IMR-90 (cell line): ENCODE results near the gene MUC21. TPM values are rescaled to one million over a fixed set of nuclear protein-coding genes. Genes with fewer than 3 reads are reported as not detected.

ENCODE experiments used
- ATAC-seq: fragments of 200-7000 bp; cut with Tn5 transposase; 2 replicates; pipeline ENCODE4 v1.9.1; 2020; ENCODE audit warnings: low read depth, mild to moderate bottlenecking, moderate library complexity
- BruUV-seq: library from RNA; stranded (reverse); fragments of 400-500 nt; replicated peaks from 2 replicates; lab custom pipeline; 2021; lab: Mats Ljungman, UMichigan
- CTCF ChIA-PET: fragments of 300-600 bp; formaldehyde crosslinking; extraction: SDS; loops from one replicate; lab custom pipeline; 2021; ENCODE audit warnings: antibody characterized with exemption; lab: Yijun Ruan, JAX
- POLR2A ChIA-PET: fragments of 300-600 bp; sonication (Branson Sonifier 250); formaldehyde crosslinking; loops from one replicate; lab custom pipeline; 2022; ENCODE audit warnings: antibody characterized with exemption; ENCODE audit not compliant: unreplicated experiment; lab: Charles Lee
- DNase-seq: peaks from one replicate; pipeline ENCODE4 v3.0.0; 2013
- H2AFZ ChIP-seq: replicated peaks from 2 replicates; pipeline ENCODE3; 2013; ENCODE audit warnings: low read length, mild to moderate bottlenecking; ENCODE audit not compliant: poor library complexity
- H2AK5ac ChIP-seq: 2 replicates; pipeline ENCODE4 v1.6.1; 2013; ENCODE audit warnings: low read depth, low read length, inconsistent platforms
- H2AK9ac ChIP-seq: replicated peaks from 2 replicates; pipeline ENCODE3; 2013; ENCODE audit warnings: mild to moderate bottlenecking, low read depth, low read length, moderate library complexity; ENCODE audit not compliant: poor library complexity
- H2BK120ac ChIP-seq: 2 replicates; pipeline ENCODE4 v1.6.1; 2013; ENCODE audit warnings: low read depth, low read length, inconsistent platforms
- H2BK15ac ChIP-seq: 3 replicates; pipeline ENCODE4 v1.6.1; 2013; ENCODE audit warnings: low read depth, low read length, inconsistent platforms
- H2BK20ac ChIP-seq: 2 replicates; pipeline ENCODE4 v1.6.1; 2013; ENCODE audit warnings: low read depth, mild to moderate bottlenecking, inconsistent platforms, low read length, moderate library complexity
- H2BK5ac ChIP-seq: 2 replicates; pipeline ENCODE4 v1.6.1; 2013; ENCODE audit warnings: mild to moderate bottlenecking, low read depth, low read length, inconsistent platforms; ENCODE audit not compliant: poor library complexity, severe bottlenecking
- H3K14ac ChIP-seq: replicated peaks from 2 replicates; pipeline ENCODE4 v1.6.1; 2013; ENCODE audit warnings: low read depth, low read length, inconsistent platforms
- H3K18ac ChIP-seq: 2 replicates; pipeline ENCODE4 v1.6.1; 2013; ENCODE audit warnings: low read depth, low read length, control low read depth
- H3K23ac ChIP-seq: 2 replicates; pipeline ENCODE4 v1.6.1; 2013; ENCODE audit warnings: low read depth, low read length, inconsistent platforms
- H3K27ac ChIP-seq: 2 replicates; pipeline ENCODE4 v1.5.1; 2013; ENCODE audit warnings: mild to moderate bottlenecking, control low read depth, low read length; ENCODE audit not compliant: insufficient read depth
- H3K27me3 ChIP-seq: 2 replicates; pipeline ENCODE4 v1.6.1; 2013; ENCODE audit warnings: low read length; ENCODE audit not compliant: control insufficient read depth, insufficient read depth
- H3K36me3 ChIP-seq: 2 replicates; pipeline ENCODE4 v1.6.1; 2013; ENCODE audit warnings: low read length, mixed read lengths; ENCODE audit not compliant: control insufficient read depth, insufficient read depth
- H3K4ac ChIP-seq: 2 replicates; pipeline ENCODE4 v1.6.1; 2013; ENCODE audit warnings: low read depth, low read length, inconsistent platforms
- H3K4me1 ChIP-seq: 2 replicates; pipeline ENCODE4 v1.6.1; 2013; ENCODE audit warnings: low read length, mixed read lengths; ENCODE audit not compliant: control insufficient read depth, insufficient read depth
- H3K4me2 ChIP-seq: 2 replicates; pipeline ENCODE4 v1.6.1; 2013; ENCODE audit warnings: low read depth, mild to moderate bottlenecking, control low read depth, low read length, moderate library complexity
- H3K4me3 ChIP-seq: 2 replicates; pipeline ENCODE4 v1.5.1; 2013; ENCODE audit warnings: low read depth, mild to moderate bottlenecking, control low read depth, low read length, moderate library complexity; ENCODE audit not compliant: insufficient read depth
- H3K56ac ChIP-seq: 2 replicates; pipeline ENCODE4 v1.6.1; 2013; ENCODE audit warnings: low read length, inconsistent platforms; ENCODE audit not compliant: insufficient read depth; ENCODE audit errors: extremely low read depth
- H3K79me1 ChIP-seq, 2 experiments: 2 replicates each; pipeline ENCODE4 v1.6.1; 2013; ENCODE audit warnings: low read length in 2 of 2, inconsistent platforms in 1 of 2, low read depth in 1 of 2
- H3K9ac ChIP-seq: 2 replicates; pipeline ENCODE4 v1.6.1; 2013; ENCODE audit warnings: low read depth, low read length, control low read depth
- H3K9me1 ChIP-seq: 2 replicates; pipeline ENCODE4 v1.6.1; 2013; ENCODE audit warnings: low read length, inconsistent platforms; ENCODE audit not compliant: insufficient read depth
- H3K9me3 ChIP-seq: 2 replicates; pipeline ENCODE4 v1.6.1; 2013; ENCODE audit warnings: low read length; ENCODE audit not compliant: control insufficient read depth, insufficient read depth
- H4K20me1 ChIP-seq: 2 replicates; pipeline ENCODE4 v1.6.1; 2013; ENCODE audit warnings: low read length, inconsistent platforms; ENCODE audit not compliant: insufficient read depth
- H4K5ac ChIP-seq: 2 replicates; pipeline ENCODE4 v1.6.1; 2013; ENCODE audit warnings: mild to moderate bottlenecking, low read depth, low read length, control low read depth
- H4K8ac ChIP-seq, 2 experiments: 2 replicates each; pipeline ENCODE4 v1.6.1; 2013; ENCODE audit warnings: low read depth in 2 of 2, low read length in 2 of 2, control low read depth in 1 of 2, inconsistent platforms in 1 of 2
- H4K91ac ChIP-seq: 2 replicates; pipeline ENCODE4 v1.6.1; 2013; ENCODE audit warnings: low read depth, low read length, inconsistent platforms; ENCODE audit not compliant: insufficient read depth
- BHLHE40 ChIP-seq: fragments of 150-350 bp; IDR thresholded peaks from 2 replicates; pipeline ENCODE4 v1.6.1; 2016; ENCODE audit warnings: mild to moderate bottlenecking, low read depth, low read length
- CEBPB ChIP-seq: IDR thresholded peaks from 2 replicates; pipeline ENCODE4 v1.6.1; 2012; ENCODE audit warnings: low read depth, low read length, improper control_type of control experiment
- CHD1 ChIP-seq: IDR thresholded peaks from 2 replicates; pipeline ENCODE4 v1.6.1; 2012; ENCODE audit warnings: low read depth, low read length, improper control_type of control experiment
- CTCF ChIP-seq: conservative IDR thresholded peaks from 2 replicates; pipeline ENCODE4 v1.5.1; 2012; ENCODE audit warnings: mild to moderate bottlenecking, low read depth, low read length, improper control_type of control experiment
- ELK1 ChIP-seq: fragments of 150-350 bp; IDR thresholded peaks from 2 replicates; pipeline ENCODE4 v1.6.1; 2016; ENCODE audit warnings: low read depth, mild to moderate bottlenecking, low read length, moderate library complexity, borderline replicate concordance
- FOS ChIP-seq: fragments of 150-350 bp; IDR thresholded peaks from 2 replicates; pipeline ENCODE4 v1.6.1; 2016; ENCODE audit warnings: low read depth, low read length
- MAFK ChIP-seq: IDR thresholded peaks from 2 replicates; pipeline ENCODE4 v1.6.1; 2012; ENCODE audit warnings: low read depth, low read length, improper control_type of control experiment
- MAZ ChIP-seq: IDR thresholded peaks from 2 replicates; pipeline ENCODE4 v1.6.1; 2012; ENCODE audit warnings: low read depth, mild to moderate bottlenecking, low read length, improper control_type of control experiment, moderate library complexity, borderline replicate concordance
- MXI1 ChIP-seq: IDR thresholded peaks from 2 replicates; pipeline ENCODE4 v1.6.1; 2012; ENCODE audit warnings: low read depth, mild to moderate bottlenecking, low read length, moderate library complexity, borderline replicate concordance
- NFE2L2 ChIP-seq: fragments of 150-350 bp; IDR thresholded peaks from 2 replicates; pipeline ENCODE4 v1.6.1; 2016; ENCODE audit warnings: low read depth, mild to moderate bottlenecking, low read length
- POLR2A ChIP-seq: IDR thresholded peaks from 2 replicates; pipeline ENCODE4 v1.6.1; 2012; ENCODE audit warnings: mild to moderate bottlenecking, low read depth, low read length
- RAD21 ChIP-seq: IDR thresholded peaks from 2 replicates; pipeline ENCODE4 v1.6.1; 2012; ENCODE audit warnings: low read length, improper control_type of control experiment
- RCOR1 ChIP-seq: IDR thresholded peaks from 2 replicates; pipeline ENCODE4 v1.6.1; 2012; ENCODE audit warnings: mild to moderate bottlenecking, low read length, improper control_type of control experiment; ENCODE audit not compliant: insufficient replicate concordance
- RFX5 ChIP-seq: IDR thresholded peaks from 2 replicates; pipeline ENCODE4 v1.8.0; 2012; ENCODE audit warnings: low read depth, mild to moderate bottlenecking, low read length, moderate library complexity
- SMC3 ChIP-seq: fragments of 150-350 bp; IDR thresholded peaks from 2 replicates; pipeline ENCODE4 v1.6.1; 2016; ENCODE audit warnings: low read depth, mild to moderate bottlenecking, antibody characterized with exemption, low read length, moderate library complexity
- USF2 ChIP-seq: fragments of 150-350 bp; IDR thresholded peaks from 2 replicates; pipeline ENCODE4 v1.6.1; 2017; ENCODE audit warnings: mild to moderate bottlenecking, antibody characterized with exemption, low read length, low read depth
- WGBS, 2 experiments: methylation state at CpG; one replicate each; pipeline versions ENCODE4 v1.1.5 to v1.1.7; 2013; ENCODE audit warnings: missing lambda C conversion rate in 2 of 2; ENCODE audit not compliant: insufficient read length in 1 of 2; ENCODE audit errors: extremely low coverage in 2 of 2; 5-methylcytosine and 5-hydroxymethylcytosine counted together
- dilution Hi-C: fragments of 300-500 bp; cut with HindIII; formaldehyde crosslinking; loops from one replicate; pipeline ENCODE4 v1.14.3; 2018; ENCODE audit warnings: low sequenced_read_pairs; ENCODE audit not compliant: unreplicated experiment
- in situ Hi-C: fragments of 300-500 bp; cut with MboI; formaldehyde crosslinking; loops from 3 replicates; pipeline ENCODE4 v1.14.3; 2019; ENCODE audit warnings: low sequenced_read_pairs, inconsistent platforms, mixed read lengths
- intact Hi-C: fragments of 100-400 bp; cut with micrococcal nuclease; formaldehyde crosslinking; loops from 2 replicates; pipeline ENCODE4 v1.10.0; 2022
- polyA plus RNA-seq, 3 experiments: library from polyadenylated mRNA; depleted of rRNA; stranded (reverse); fragments of >200 nt; gene quantifications; 2 replicates each; pipeline ENCODE4 v1.2.3, GENCODE V29; 2012; ENCODE audit warnings: low replicate concordance in 1 of 3
- total RNA-seq: library from RNA; depleted of rRNA; stranded (reverse); fragments of >200 nt; gene quantifications from 2 replicates; pipeline ENCODE4 v1.2.3, GENCODE V29; 2012

Gene MUC21
- total and polyA plus RNA-seq, 2 of the 4 experiments (the other 2 are of a cell fraction): not detected

DNA sequence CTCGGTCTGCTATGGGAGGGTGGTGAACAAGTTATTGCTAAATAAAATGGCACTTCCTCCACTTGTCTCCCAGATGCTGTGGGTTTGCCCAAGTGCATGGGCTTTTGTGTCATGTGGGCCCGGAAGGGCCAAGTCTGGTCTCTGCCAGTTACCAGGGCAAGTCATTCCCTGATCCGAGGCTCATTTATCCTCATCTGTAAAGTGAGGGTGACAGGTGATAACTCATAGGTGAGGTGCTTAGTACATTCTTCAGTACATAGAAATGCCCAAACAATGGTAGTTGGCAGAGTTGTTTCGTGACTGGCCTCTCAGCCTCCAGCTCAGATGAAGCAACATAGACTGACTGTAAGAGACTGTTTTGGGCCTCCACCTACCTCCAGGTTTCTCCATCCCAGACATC is 44.8 kb upstream of the MUC21 start:
- TF ChIP-seq BHLHE40 (no peak), CEBPB (no peak), NFE2L2 (no peak), MXI1 (no peak), POLR2A (no peak), CHD1 (no peak), RFX5 (no peak), USF2 (no peak), MAZ (no peak), RAD21 (no peak), MAFK (no peak), SMC3 (no peak), FOS (no peak), CTCF (no peak), RCOR1 (no peak), ELK1 (no peak)
- dilution Hi-C loops: no loop called here

More for the DNA sequence above, 44.8 kb upstream of the MUC21 start:
- no peaks in the 10 kb centered on the region for H3K36me3 ChIP-seq
- no peak overlapping the region for H3K56ac ChIP-seq
- H4K91ac ChIP-seq: no peak overlapping the region
- peaks cover 1% of the 10 kb centered on the region; the same call in 1 of the 2 replicates for H3K4me1 ChIP-seq
- no peak overlapping the region for H3K4ac ChIP-seq
- BruUV-seq: no TSS peak
- H2BK5ac ChIP-seq: no peak overlapping the region
- H3K23ac ChIP-seq: no peak overlapping the region
- WGBS, 2 experiments: no CpG with 5 or more reads among the region's 4 CpGs
- ATAC-seq (no peak), DNase-seq (no peak)
- H3K14ac ChIP-seq: no peak overlapping the region
- in situ Hi-C loops (no loop called here), intact Hi-C loops (no loop called here)
- no peak overlapping the region for H3K18ac ChIP-seq
- no peak overlapping the region for H3K9ac ChIP-seq
- H2BK120ac ChIP-seq: no peak overlapping the region
- H2BK15ac ChIP-seq: no peak overlapping the region
- H3K27me3 ChIP-seq: peaks cover 53% of the 10 kb centered on the region
- no peaks in the 10 kb centered on the region for H4K20me1 ChIP-seq
- no peak overlapping the region for H3K4me3 ChIP-seq
- peaks cover 10% of the 10 kb centered on the region for H3K9me1 ChIP-seq
- H3K79me1 ChIP-seq: no peaks in the 10 kb centered on the region
- H4K5ac ChIP-seq: no peak overlapping the region
- H4K8ac ChIP-seq: no peak overlapping the region
- CTCF ChIA-PET: interaction anchor here (1.1 kb wide), 1 partner anchor 141 kb away, joined by 3 read pairs; no protein-coding TSS in a partner anchor
- H3K9me3 ChIP-seq: no peaks in the 10 kb centered on the region
- no peak overlapping the region for H2AK9ac ChIP-seq
- no peak overlapping the region for H2BK20ac ChIP-seq
- POLR2A ChIA-PET: no interaction called here
- no peak overlapping the region for H2AK5ac ChIP-seq
- H3K27ac ChIP-seq: no peak overlapping the region
- H3K4me2 ChIP-seq: no peak overlapping the region
- no peak overlapping the region for H2AFZ ChIP-seq
